ENCODE measurements around the gene ELL. TPM values are rescaled to one million over a fixed set of nuclear protein-coding genes. Genes with fewer than 3 reads are reported as not detected.
"Not testable (repeated sequence)": the region's sequence is repeated elsewhere in the genome, so short reads cannot be mapped to it uniquely, and the experiment has no call there.

ELL gene
- total RNA-seq, 4 donors from 2014 or later: 5.9 to 12.8 (median 9.9) TPM

- peak; percentile 22 for DNase-seq
- WGBS, 2 donors: 5 to 7% methylated on average over 6 to 7 of the region's 12 CpGs
Observed at GRCh38 chr19:18543814-18544475, 22.1 kb upstream of the ELL start.

GRCh38 chr19:18542941-18543813, 21.3 kb upstream of the ELL start, which contains the start of gene FKBP8:
FKBP8 (minus strand) TSS chr19:18543573; CDS start chr19:18541970, 1,603 bp downstream.
- peak within 1 kb of the TSS; percentile 95 to 98 (median 96) for H3K27ac ChIP-seq
- H3K4me3 ChIP-seq: peak within 1 kb of the TSS; percentile 76 to 96 (median 88)
- no peak for TF ChIP-seq CTCF (IDR thresholded peaks at IDR 0.05)
- TF ChIP-seq POLR2A (IDR thresholded peaks at IDR 0.05): peak in 1 of 4 donors; percentile 10
- H3K4me1 ChIP-seq: peaks cover 4 to 36% (median 12%) of the 10 kb centered on the region in 3 donors
- no CpG with 5 or more reads among the region's 86 CpGs for WGBS, 2 donors
- no peaks in the 10 kb centered on the region for H3K9me3 ChIP-seq
- H3K36me3 ChIP-seq: peaks cover 0 to 36% (median 21%) of the 10 kb centered on the region in 3 donors
- intact Hi-C loops (cut with DNase I): no loop called here
- peak; percentile 57 for DNase-seq
- no peaks in the 10 kb centered on the region for H3K27me3 ChIP-seq

More at GRCh38 chr19:18543814-18544475, 22.1 kb upstream of the ELL start:
- Histone ChIP-seq H3K36me3 (peaks cover 0 to 29% (median 15%) of the 10 kb centered on the region in 3 donors), H3K4me3 (peak overlapping the region; percentile 76 to 96 (median 88)), H3K4me1 (peaks cover 4 to 35% (median 12%) of the 10 kb centered on the region in 3 donors), H3K9me3 (no peaks in the 10 kb centered on the region), H3K27me3 (no peaks in the 10 kb centered on the region), H3K27ac (peak overlapping the region; percentile 95 to 98 (median 96))
- intact Hi-C loops (cut with DNase I): no loop called here
- TF ChIP-seq POLR2A (IDR thresholded peaks at IDR 0.05) (peak in 1 of 4 donors; percentile 21), CTCF (IDR thresholded peaks at IDR 0.05) (no peak)

GRCh38 chr19:18541992-18542940, 20.4 kb upstream of the ELL start:
- TF ChIP-seq CTCF (IDR thresholded peaks at IDR 0.05) (no peak), POLR2A (IDR thresholded peaks at IDR 0.05) (no peak)
- Histone ChIP-seq H3K4me3 (peak overlapping the region; percentile 76 to 96 (median 88)), H3K27ac (peak overlapping the region; percentile 95 to 98 (median 96)), H3K4me1 (peaks cover 4 to 36% (median 12%) of the 10 kb centered on the region in 3 donors), H3K27me3 (no peaks in the 10 kb centered on the region), H3K9me3 (no peaks in the 10 kb centered on the region), H3K36me3 (peaks cover 3 to 46% (median 30%) of the 10 kb centered on the region in 3 donors)
- no peak for DNase-seq
- WGBS, 2 donors: 20 to 35% methylated on average over 4 to 11 of the region's 11 CpGs
- intact Hi-C loops (cut with DNase I): no loop called here

- DNase-seq: no peak
- WGBS, 2 donors: 60 to 71% methylated on average over 10 to 13 of the region's 21 CpGs
- H3K27me3 ChIP-seq: no peaks in the 10 kb centered on the region
- intact Hi-C loops (cut with DNase I): no loop called here
- H3K27ac ChIP-seq: peak overlapping the region in 1 of 4 donors; percentile 95
- no peaks in the 10 kb centered on the region for H3K9me3 ChIP-seq
- H3K4me1 ChIP-seq: peaks cover 4 to 36% (median 12%) of the 10 kb centered on the region in 3 donors
- TF ChIP-seq CTCF (IDR thresholded peaks at IDR 0.05) (no peak), POLR2A (IDR thresholded peaks at IDR 0.05) (no peak)
- peaks cover 10 to 54% (median 30%) of the 10 kb centered on the region in 3 donors for H3K36me3 ChIP-seq
- no peak overlapping the region for H3K4me3 ChIP-seq
Observed at GRCh38 chr19:18541258-18541991, 19.6 kb upstream of the ELL start.

- H3K9me3 ChIP-seq; intact Hi-C loops (cut with DNase I); H3K4me3 ChIP-seq; H3K27me3 ChIP-seq; DNase-seq; H3K27ac ChIP-seq: not testable (repeated sequence)
- Histone ChIP-seq H3K4me1 (peaks cover 4 to 36% (median 12%) of the 10 kb centered on the region in 3 donors), H3K36me3 (peaks cover 16 to 66% (median 30%) of the 10 kb centered on the region in 3 donors)
- WGBS, 2 donors: 100% methylated on average over 1 of the region's 1 CpG
Observed at GRCh38 chr19:18540200-18540599, 18.3 kb upstream of the ELL start.

All from esophagus squamous epithelium (tissue), 5 donors.